BJ (cell line): ENCODE results near the gene SLC26A6. TPM values are rescaled to one million over a fixed set of nuclear protein-coding genes. Genes with fewer than 3 reads are reported as not detected.

Experiments
- CTCF ChIA-PET: fragments of 350-600 bp; formaldehyde crosslinking; extraction: SDS; loops from one replicate; lab custom pipeline; 2021; ENCODE audit warnings: antibody characterized with exemption, inconsistent platforms; lab: Yijun Ruan, JAX
- POLR2A ChIA-PET: fragments of 300-600 bp; sonication (Branson Sonifier 250); formaldehyde crosslinking; extraction: SDS; loops from one replicate; lab custom pipeline; 2021; ENCODE audit warnings: antibody characterized with exemption; lab: Charles Lee
- DNase-seq: peaks from one replicate; pipeline ENCODE4 v3.0.0-alpha.2; 2011; ENCODE audit warnings: low read depth
- H3K27me3 ChIP-seq: 2 replicates; pipeline ENCODE4 v1.6.0; 2011; ENCODE audit warnings: low read length; ENCODE audit not compliant: control insufficient read depth, insufficient read depth
- H3K36me3 ChIP-seq: 2 replicates; pipeline ENCODE4 v1.5.1; 2011; ENCODE audit warnings: low read length; ENCODE audit not compliant: control insufficient read depth, insufficient read depth
- H3K4me3 ChIP-seq: 2 replicates; pipeline ENCODE4 v1.5.1; 2011; ENCODE audit warnings: low read depth, mild to moderate bottlenecking, control low read depth, low read length
- CTCF ChIP-seq: IDR thresholded peaks from 2 replicates; pipeline ENCODE4 v1.5.1; 2011; ENCODE audit warnings: low read depth, mild to moderate bottlenecking, control low read depth, inconsistent platforms, low read length, moderate library complexity; ENCODE audit not compliant: insufficient read depth
- polyA plus RNA-seq: library from polyadenylated mRNA; depleted of rRNA; stranded (reverse); fragments of >200 nt; gene quantifications from 2 replicates; pipeline ENCODE4 v1.2.3, GENCODE V29; 2011

SLC26A6 gene
- polyA plus RNA-seq, 1 experiment: 45.8 TPM

- H3K4me3 ChIP-seq: no peak overlapping the region
- POLR2A ChIA-PET: no interaction called here
- H3K27me3 ChIP-seq: no peaks in the 10 kb centered on the region
- H3K36me3 ChIP-seq: peaks cover 73% of the 10 kb centered on the region
- no peak for DNase-seq
- TF ChIP-seq CTCF: no peak
- CTCF ChIA-PET: no interaction called here
Measured at GRCh38 chr3:48588230-48588629, 47.0 kb downstream of the SLC26A6 start.

- CTCF ChIA-PET: no interaction called here
- TF ChIP-seq CTCF: no peak
- Histone ChIP-seq H3K4me3 (no peak overlapping the region), H3K36me3 (peaks cover 71% of the 10 kb centered on the region), H3K27me3 (no peaks in the 10 kb centered on the region)
- POLR2A ChIA-PET: no interaction called here
- no peak for DNase-seq
Measured at GRCh38 chr3:48587686-48588085, 47.6 kb downstream of the SLC26A6 start.

- DNase-seq: no peak
- H3K4me3 ChIP-seq: no peak overlapping the region
- POLR2A ChIA-PET: no interaction called here
- no peak for TF ChIP-seq CTCF
- H3K36me3 ChIP-seq: peaks cover 70% of the 10 kb centered on the region
- CTCF ChIA-PET: no interaction called here
- H3K27me3 ChIP-seq: no peaks in the 10 kb centered on the region
Measured at GRCh38 chr3:48585411-48585810, 49.9 kb downstream of the SLC26A6 start.

- no peaks in the 10 kb centered on the region for H3K27me3 ChIP-seq
- ChIA-PET POLR2A (no interaction called here), CTCF (no interaction called here)
- H3K36me3 ChIP-seq: peaks cover 69% of the 10 kb centered on the region
- no peak overlapping the region for H3K4me3 ChIP-seq
- TF ChIP-seq CTCF: no peak
- DNase-seq: no peak
Measured at GRCh38 chr3:48584836-48585235, 50.4 kb downstream of the SLC26A6 start.

GRCh38 chr3:48581621-48582481 is 53.4 kb downstream of the SLC26A6 start:
- ChIA-PET POLR2A (no interaction called here), CTCF (interaction anchor here (0.6 to 1.0 kb wide), 2 partner anchors 13 to 27 kb away, joined by 3 read pairs; partner anchors contain the start of gene UQCRC1)
- Histone ChIP-seq H3K27me3 (no peaks in the 10 kb centered on the region), H3K4me3 (no peak overlapping the region), H3K36me3 (peaks cover 70% of the 10 kb centered on the region)
- no peak for TF ChIP-seq CTCF
- DNase-seq: no peak
